Umbilical cord (tissue), 2 donors: ENCODE results near the gene NDUFA1. TPM values are rescaled to one million over a fixed set of nuclear protein-coding genes. Genes with fewer than 3 reads are reported as not detected.
"Not testable (repeated sequence)": the region's sequence is repeated elsewhere in the genome, so short reads cannot be mapped to it uniquely, and the experiment has no call there.

Source experiments
- DNase-seq: peaks from one replicate; pipeline ENCODE4 v3.0.0-alpha.2; 2015; ENCODE audit warnings: low spot score
- total RNA-seq: library from RNA; depleted of rRNA; stranded (reverse); fragments of >200 nt; gene quantifications from one replicate; pipeline ENCODE4 v1.2.3, GENCODE V29; 2014; ENCODE audit warnings: low replicate concordance; ENCODE audit not compliant: insufficient read depth

NDUFA1 gene
- total RNA-seq, 1 donor from 2014 or later, result 36.6 TPM

DNA sequence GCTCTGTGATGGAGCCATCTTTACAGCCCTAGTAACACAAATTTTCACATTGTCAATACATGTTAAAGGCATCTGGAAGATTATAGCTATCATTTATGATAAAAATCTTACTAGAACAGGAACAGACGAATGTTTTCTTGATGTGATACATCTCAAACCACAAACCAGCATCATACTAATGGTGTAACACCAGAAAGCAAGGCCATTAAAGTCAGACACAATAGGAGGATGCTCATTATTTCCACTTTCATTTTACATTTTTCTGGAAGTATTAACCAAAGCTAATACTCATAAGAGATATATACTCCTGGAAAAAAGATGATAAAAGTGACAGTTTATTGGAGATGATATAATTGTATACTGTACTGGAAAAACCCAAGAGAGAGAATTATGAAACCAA, 29.3 kb downstream of the NDUFA1 start:
- no peak for DNase-seq

DNA sequence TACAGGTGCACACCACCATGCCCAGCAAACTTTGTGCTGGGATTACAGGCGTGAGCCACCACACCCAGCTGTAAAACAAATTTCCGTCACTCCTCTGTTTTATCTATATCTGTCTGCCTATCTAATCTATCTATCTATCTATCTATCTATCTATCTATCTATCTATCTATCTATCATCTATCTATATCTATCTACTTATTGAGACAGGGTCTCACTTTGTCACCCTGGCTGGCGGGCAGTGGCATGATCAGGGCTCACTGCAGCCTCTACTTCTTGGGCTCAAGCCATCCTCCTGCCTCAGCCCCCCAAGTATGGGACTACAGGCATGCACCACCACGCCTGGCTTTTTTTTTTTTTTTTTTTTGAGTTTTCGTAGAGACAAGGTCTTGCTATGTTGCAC, 44.7 kb downstream of the NDUFA1 start:
- no peak for DNase-seq

DNA sequence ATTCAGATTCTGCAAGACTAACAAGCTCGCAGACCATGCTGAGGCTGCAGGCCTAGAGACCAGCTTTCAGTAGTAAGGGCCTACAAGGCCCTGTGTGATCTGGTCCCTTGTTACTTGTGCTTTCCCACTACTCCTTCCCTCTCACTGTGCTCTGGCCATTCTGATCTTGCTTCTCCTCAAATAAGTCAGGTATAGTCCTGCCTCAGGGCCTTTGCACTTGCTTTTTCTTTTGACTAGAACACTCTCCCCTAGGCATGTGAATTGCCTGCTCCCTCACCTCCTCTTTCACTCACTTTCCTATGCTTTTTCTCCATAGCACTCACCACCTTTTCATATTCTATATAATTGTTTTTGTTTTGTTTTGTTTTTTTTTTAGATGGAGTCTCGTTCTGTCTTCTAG, 46.2 kb downstream of the NDUFA1 start:
- DNase-seq, result no peak

DNA sequence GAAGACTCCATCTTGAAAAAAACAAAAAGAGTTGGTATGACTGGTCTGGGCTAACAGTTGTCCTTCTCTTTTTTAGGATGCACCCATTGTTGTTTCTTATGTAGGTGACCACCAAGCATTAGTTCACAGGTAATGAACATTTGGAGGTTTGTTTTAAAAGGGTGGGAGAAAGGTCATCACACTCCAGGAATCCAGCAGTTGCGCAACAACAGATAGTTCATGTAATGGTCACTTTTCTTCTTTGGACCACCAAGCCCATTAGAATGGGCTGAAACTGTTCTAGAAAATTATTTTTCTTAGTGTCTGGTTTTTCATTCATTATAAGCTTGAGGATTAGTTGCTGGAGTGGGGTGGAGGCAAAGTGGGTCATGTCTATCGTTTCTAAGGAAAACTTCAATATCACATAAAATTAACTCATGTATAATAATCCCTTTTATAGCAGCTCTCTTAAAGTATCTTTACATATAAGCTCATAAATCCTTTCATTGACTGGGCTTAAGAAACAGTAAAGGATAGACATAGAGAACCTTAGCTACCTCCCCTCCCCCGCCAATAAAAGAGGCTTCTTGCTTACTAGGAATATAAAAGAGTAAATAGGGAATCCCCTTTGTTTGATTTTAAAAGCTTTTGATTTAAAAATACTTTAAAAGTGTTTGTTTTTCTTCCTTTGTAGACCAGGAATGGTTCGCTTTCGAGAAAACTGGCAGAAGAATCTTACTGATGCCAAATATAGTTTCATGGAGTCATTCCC, 48.4 kb downstream of the NDUFA1 start:
- DNase-seq, result no peak

DNA sequence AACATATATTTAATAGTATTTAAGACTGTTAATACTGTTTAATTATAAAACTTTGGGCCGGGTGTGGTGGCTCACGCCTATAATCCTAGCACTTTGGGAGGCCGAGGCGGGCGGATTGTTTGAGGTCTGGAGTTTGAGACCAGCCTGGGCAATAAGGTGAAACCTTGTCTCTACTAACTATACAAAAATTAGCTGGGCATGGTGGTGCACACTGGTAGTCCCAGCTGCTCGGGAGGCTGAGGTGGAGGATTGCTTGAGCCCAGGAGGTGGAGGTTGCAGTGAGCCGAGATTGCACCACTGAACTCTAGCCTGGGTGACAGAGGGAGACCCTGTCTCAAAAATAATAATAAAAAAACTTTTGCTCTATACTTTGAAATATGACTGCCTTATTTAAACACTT, 50.8 kb downstream of the NDUFA1 start:
- not testable (repeated sequence) for DNase-seq

Other genes with a start within 250 kb of the NDUFA1 start
- 52.2 TPM for gene SEPTIN6, start 178.7 kb upstream of the NDUFA1 start, total RNA-seq
- gene SOWAHD, start 113.2 kb upstream of the NDUFA1 start, total RNA-seq, result 0.72 TPM
- 3,826 TPM for gene RPL39, start 80.2 kb upstream of the NDUFA1 start, total RNA-seq
- gene UPF3B, start 18.9 kb upstream of the NDUFA1 start, total RNA-seq, result 11.6 TPM
- 14.7 TPM for gene RNF113A, start 99 bp upstream of the NDUFA1 start, total RNA-seq
- not detected for gene AKAP14, start 24.1 kb downstream of the NDUFA1 start, total RNA-seq
- gene NKAP, start 71.9 kb downstream of the NDUFA1 start, total RNA-seq, result 4.1 TPM
- not detected for gene RHOXF2B, start 205.9 kb downstream of the NDUFA1 start, total RNA-seq
- not detected for gene RHOXF1, start 244.1 kb downstream of the NDUFA1 start, total RNA-seq